SK-N-SH treated with all-trans-retinoic acid at 6 μM for 48 hours (cell line): ENCODE measurements around the gene OSGEPL1.

Experiments used
- ATAC-seq: fragments of 200-7000 bp; cut with Tn5 transposase; 3 replicates; pipeline ENCODE4 v1.9.1; 2020; ENCODE audit warnings: mild to moderate bottlenecking, moderate library complexity
- ARNTL ChIP-seq: fragments of 450-650 bp; formaldehyde crosslinking; IDR thresholded peaks from 2 replicates; pipeline ENCODE4 v1.5.0; 2020; ENCODE audit warnings: low read depth, mild to moderate bottlenecking, moderate library complexity, borderline replicate concordance
- CREB5 ChIP-seq: fragments of 250-450 bp; sonication (Bioruptor Pico); IDR thresholded peaks from 2 replicates; pipeline ENCODE4 v1.5.1; 2020; ENCODE audit warnings: low read depth, mild to moderate bottlenecking, moderate library complexity
- CSDC2 ChIP-seq: fragments of 250-450 bp; sonication (Bioruptor Pico); IDR thresholded peaks from 2 replicates; pipeline ENCODE4 v1.5.0; 2020; ENCODE audit warnings: mild to moderate bottlenecking, moderate library complexity
- CSRNP3 ChIP-seq: fragments of 250-450 bp; sonication (Bioruptor Pico); IDR thresholded peaks from 2 replicates; pipeline ENCODE4 v1.5.1; 2021; ENCODE audit warnings: mild to moderate bottlenecking, moderate library complexity
- GLIS3 ChIP-seq: fragments of 250-450 bp; sonication (Bioruptor Pico); IDR thresholded peaks from 2 replicates; pipeline ENCODE4 v1.5.0; 2020; ENCODE audit warnings: mild to moderate bottlenecking, moderate library complexity
- PATZ1 ChIP-seq: fragments of 250-450 bp; sonication (Bioruptor Pico); IDR thresholded peaks from 2 replicates; pipeline ENCODE4 v1.8.0; 2020; ENCODE audit warnings: mild to moderate bottlenecking, moderate library complexity, borderline replicate concordance
- PPARA ChIP-seq: fragments of 250-450 bp; sonication (Bioruptor Pico); IDR thresholded peaks from 2 replicates; pipeline ENCODE4 v1.5.0; 2020; ENCODE audit warnings: mild to moderate bottlenecking, borderline replicate concordance
- SNAI2 ChIP-seq: fragments of 250-450 bp; sonication (Bioruptor Pico); IDR thresholded peaks from 2 replicates; pipeline ENCODE4 v1.5.0; 2020; ENCODE audit warnings: mild to moderate bottlenecking, moderate library complexity
- TOX ChIP-seq: fragments of 250-450 bp; sonication (Bioruptor Pico); IDR thresholded peaks from 2 replicates; pipeline ENCODE4 v1.8.0; 2021; ENCODE audit warnings: mild to moderate bottlenecking, moderate library complexity, borderline replicate concordance
- TSHZ2 ChIP-seq: fragments of 250-450 bp; sonication (Bioruptor Pico); IDR thresholded peaks from 2 replicates; pipeline ENCODE4 v1.5.0; 2020; ENCODE audit warnings: mild to moderate bottlenecking, moderate library complexity
- ZFP3 ChIP-seq: fragments of 250-450 bp; sonication (Bioruptor Pico); IDR thresholded peaks from 2 replicates; pipeline ENCODE4 v1.5.0; 2020; ENCODE audit warnings: mild to moderate bottlenecking, moderate library complexity
- ZFP30 ChIP-seq: fragments of 450-650 bp; formaldehyde crosslinking; IDR thresholded peaks from 2 replicates; pipeline ENCODE4 v1.5.0; 2022; ENCODE audit warnings: mild to moderate bottlenecking, moderate library complexity
- ZNF565 ChIP-seq: fragments of 450-650 bp; formaldehyde crosslinking; conservative IDR thresholded peaks from 2 replicates; pipeline ENCODE4 v1.5.0; 2020; ENCODE audit warnings: low read depth, mild to moderate bottlenecking, moderate library complexity
- ZNF8 ChIP-seq: fragments of 450-650 bp; formaldehyde crosslinking; IDR thresholded peaks from 2 replicates; pipeline ENCODE4 v1.5.0; 2020; ENCODE audit warnings: mild to moderate bottlenecking, moderate library complexity

The OSGEPL1 gene

GRCh38 chr2:189798312-189799029, 35.9 kb upstream of the OSGEPL1 start:
- peak; percentile 93 for ATAC-seq
- TF ChIP-seq CREB5 (CRISPR knock-in tag) (no peak), ARNTL (no peak), SNAI2 (CRISPR knock-in tag) (no peak), TOX (CRISPR knock-in tag) (no peak), CSDC2 (CRISPR knock-in tag) (no peak), ZFP3 (CRISPR knock-in tag) (no peak), PPARA (CRISPR knock-in tag) (no peak), ZNF8 (no peak)

GRCh38 chr2:189797902-189798301, 35.3 kb upstream of the OSGEPL1 start:
- TF ChIP-seq SNAI2 (CRISPR knock-in tag) = no peak
- TF ChIP-seq PPARA (CRISPR knock-in tag) = no peak
- TF ChIP-seq PATZ1 (CRISPR knock-in tag) = no peak
- TF ChIP-seq GLIS3 (CRISPR knock-in tag) = no peak
- no peak for TF ChIP-seq ZFP3 (CRISPR knock-in tag)
- no peak for ATAC-seq

GRCh38 chr2:189794310-189794709, 31.7 kb upstream of the OSGEPL1 start:
- no peak for ATAC-seq
- TF ChIP-seq ZFP3 (CRISPR knock-in tag) (no peak), ZFP30 (no peak), TSHZ2 (CRISPR knock-in tag) (no peak)

- ATAC-seq = no peak
- no peak for TF ChIP-seq ZNF565 (CRISPR knock-in tag)
Observed at GRCh38 chr2:189791338-189792042, 28.9 kb upstream of the OSGEPL1 start.

- ATAC-seq = peak; percentile 97
- no peak for TF ChIP-seq ARNTL
- peak; percentile 26; the same call in 1 of the 2 replicates for TF ChIP-seq CSRNP3 (CRISPR knock-in tag)
- TF ChIP-seq, all 23 proteins: peak for 1
Observed at GRCh38 chr2:189783927-189784867, 21.6 kb upstream of the OSGEPL1 start, which contains the start of the genes ORMDL1 and PMS1. Gene ORMDL1 (minus strand): TSS chr2:189784339. CDS start chr2:189782595, 1,744 bp downstream. Gene PMS1 (plus strand): TSS chr2:189784450. CDS start chr2:189791810, 7,360 bp downstream.
